ENCODE results near the gene VPS26A.

GRCh38 chr10:69125554-69125953 is 1.6 kb downstream of the VPS26A start:
- TF ChIP-seq CTCF (tag by site-specific recombination; IDR thresholded peaks at IDR 0.05), result no peak
- TF ChIP-seq PRDM2 (tag by site-specific recombination; IDR thresholded peaks at IDR 0.05; ENCODE audit: borderline replicate concordance), result no peak
